HG02588 (cell line): ENCODE measurements around the gene IER3.
"Not testable (repeated sequence)": the region's sequence is repeated elsewhere in the genome, so short reads cannot be mapped to it uniquely, and the experiment has no call there.

ENCODE experiments used
- ATAC-seq: cut with Tn5 transposase; IDR thresholded peaks from one replicate; pipeline ENCODE4 v1.9.1; 2021; ENCODE audit warnings: mild to moderate bottlenecking, moderate library complexity; ENCODE audit not compliant: unreplicated experiment

Gene IER3

GRCh38 chr6:30769088-30769852 lies 24.9 kb upstream of the IER3 start:
- no peak for ATAC-seq

GRCh38 chr6:30768634-30769087 lies 24.3 kb upstream of the IER3 start:
- no peak for ATAC-seq

GRCh38 chr6:30767944-30768301 lies 23.6 kb upstream of the IER3 start:
- ATAC-seq: no peak

GRCh38 chr6:30767158-30767943 lies 23.0 kb upstream of the IER3 start:
- peak; percentile 47 for ATAC-seq

- ATAC-seq: no peak
These were observed 22.3 kb upstream of the IER3 start for GRCh38 chr6:30766461-30767157.

- ATAC-seq: not testable (repeated sequence)
These were observed 21.1 kb upstream of the IER3 start for GRCh38 chr6:30765495-30765894.

- ATAC-seq: not testable (repeated sequence)
These were observed 20.2 kb upstream of the IER3 start for GRCh38 chr6:30764490-30765043.

- ATAC-seq: no peak
These were observed 19.5 kb upstream of the IER3 start for GRCh38 chr6:30763618-30764489.

GRCh38 chr6:30763155-30763617 lies 18.8 kb upstream of the IER3 start:
- ATAC-seq: no peak

GRCh38 chr6:30761791-30762429 lies 17.6 kb upstream of the IER3 start:
- no peak for ATAC-seq

GRCh38 chr6:30760549-30760948 lies 16.2 kb upstream of the IER3 start:
- no peak for ATAC-seq

- ATAC-seq: no peak
These were observed 15.4 kb upstream of the IER3 start for GRCh38 chr6:30759575-30760239.

GRCh38 chr6:30757261-30757904 lies 13.0 kb upstream of the IER3 start:
- no peak for ATAC-seq

GRCh38 chr6:30756405-30757003 lies 12.2 kb upstream of the IER3 start:
- not testable (repeated sequence) for ATAC-seq

- no peak for ATAC-seq
These were observed 10.3 kb upstream of the IER3 start for GRCh38 chr6:30754631-30755030.

GRCh38 chr6:30752157-30752927 lies 8.0 kb upstream of the IER3 start:
- ATAC-seq: no peak

GRCh38 chr6:30750379-30750668 lies 6.0 kb upstream of the IER3 start:
- ATAC-seq: no peak
